Measurements from ENCODE around the gene MEIOSIN.

GRCh38 chr19:45713141-45713540, 20.1 kb upstream of the MEIOSIN start:
- TF ChIP-seq, protein P1, sequence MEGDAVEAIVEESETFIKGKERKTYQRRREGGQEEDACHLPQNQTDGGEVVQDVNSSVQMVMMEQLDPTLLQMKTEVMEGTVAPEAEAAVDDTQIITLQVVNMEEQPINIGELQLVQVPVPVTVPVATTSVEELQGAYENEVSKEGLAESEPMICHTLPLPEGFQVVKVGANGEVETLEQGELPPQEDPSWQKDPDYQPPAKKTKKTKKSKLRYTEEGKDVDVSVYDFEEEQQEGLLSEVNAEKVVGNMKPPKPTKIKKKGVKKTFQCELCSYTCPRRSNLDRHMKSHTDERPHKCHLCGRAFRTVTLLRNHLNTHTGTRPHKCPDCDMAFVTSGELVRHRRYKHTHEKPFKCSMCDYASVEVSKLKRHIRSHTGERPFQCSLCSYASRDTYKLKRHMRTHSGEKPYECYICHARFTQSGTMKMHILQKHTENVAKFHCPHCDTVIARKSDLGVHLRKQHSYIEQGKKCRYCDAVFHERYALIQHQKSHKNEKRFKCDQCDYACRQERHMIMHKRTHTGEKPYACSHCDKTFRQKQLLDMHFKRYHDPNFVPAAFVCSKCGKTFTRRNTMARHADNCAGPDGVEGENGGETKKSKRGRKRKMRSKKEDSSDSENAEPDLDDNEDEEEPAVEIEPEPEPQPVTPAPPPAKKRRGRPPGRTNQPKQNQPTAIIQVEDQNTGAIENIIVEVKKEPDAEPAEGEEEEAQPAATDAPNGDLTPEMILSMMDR (IDR thresholded peaks at IDR 0.05), result no peak
- no peak for TF ChIP-seq POLR2A (IDR thresholded peaks at IDR 0.05)

Data from Peyer's patch (tissue), 4 donors.